Measurements from ENCODE around the gene SLCO1B1. TPM values are rescaled to one million over a fixed set of nuclear protein-coding genes. Genes with fewer than 3 reads are reported as not detected.

SLCO1B1 gene
- total RNA-seq, 1 donor from 2014 or later: not detected

GRCh38 chr12:21221778-21222177 is 90.8 kb downstream of the SLCO1B1 start:
- Histone ChIP-seq H3K4me1 (no peaks in the 10 kb centered on the region), H3K36me3 (no peaks in the 10 kb centered on the region)
- intact Hi-C loops (cut with micrococcal nuclease): no loop called here

DNA sequence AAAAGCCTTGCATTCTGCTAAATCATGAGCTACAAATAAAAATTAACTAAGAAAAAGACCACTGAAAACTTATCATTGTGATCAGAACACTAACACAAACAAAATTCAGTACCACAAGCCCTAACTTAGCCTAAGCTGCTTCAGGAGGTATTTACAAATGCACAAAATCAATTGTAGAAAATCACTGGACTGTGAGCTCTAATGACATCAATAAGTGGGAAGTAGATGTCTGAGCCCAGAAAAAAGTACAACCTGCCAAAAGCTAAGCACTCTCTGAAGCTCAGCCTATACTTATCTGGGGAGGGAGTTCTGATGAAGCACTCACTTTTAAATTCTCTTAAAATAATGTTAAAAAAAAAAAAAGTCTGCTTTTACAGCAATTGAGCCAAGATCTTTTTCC is 92.9 kb downstream of the SLCO1B1 start:
- Histone ChIP-seq H3K27me3 (ENCODE audit: low read depth) (no peaks in the 10 kb centered on the region), H3K27ac (replicated peaks) (no peak overlapping the region), H3K9me3 (replicated peaks) (no peaks in the 10 kb centered on the region), H3K4me1 (no peaks in the 10 kb centered on the region), H3K4me3 (no peak overlapping the region), H3K36me3 (no peaks in the 10 kb centered on the region)
- no peak for TF ChIP-seq CTCF (IDR thresholded peaks at IDR 0.05; ENCODE audit: borderline replicate concordance)
- DNase-seq: no peak
- intact Hi-C loops (cut with micrococcal nuclease): no loop called here

More at GRCh38 chr12:21221778-21222177, 90.8 kb downstream of the SLCO1B1 start:
- no peak for TF ChIP-seq CTCF (IDR thresholded peaks at IDR 0.05; ENCODE audit: borderline replicate concordance)
- Histone ChIP-seq H3K27ac (replicated peaks) (no peak overlapping the region), H3K4me3 (no peak overlapping the region), H3K9me3 (replicated peaks) (no peaks in the 10 kb centered on the region), H3K27me3 (ENCODE audit: low read depth) (no peaks in the 10 kb centered on the region)
- DNase-seq: no peak

GRCh38 chr12:21234395-21234794 is 103.4 kb downstream of the SLCO1B1 start:
- no peak overlapping the region for H3K4me3 ChIP-seq
- H3K27me3 ChIP-seq (ENCODE audit: low read depth): no peaks in the 10 kb centered on the region
- intact Hi-C loops (cut with micrococcal nuclease): no loop called here
- no peak overlapping the region for H3K27ac ChIP-seq (replicated peaks)
- H3K36me3 ChIP-seq: no peaks in the 10 kb centered on the region
- H3K4me1 ChIP-seq: no peaks in the 10 kb centered on the region
- H3K9me3 ChIP-seq (replicated peaks): peaks cover 4% of the 10 kb centered on the region
- no peak for DNase-seq
- TF ChIP-seq CTCF (IDR thresholded peaks at IDR 0.05; ENCODE audit: borderline replicate concordance): no peak

DNA sequence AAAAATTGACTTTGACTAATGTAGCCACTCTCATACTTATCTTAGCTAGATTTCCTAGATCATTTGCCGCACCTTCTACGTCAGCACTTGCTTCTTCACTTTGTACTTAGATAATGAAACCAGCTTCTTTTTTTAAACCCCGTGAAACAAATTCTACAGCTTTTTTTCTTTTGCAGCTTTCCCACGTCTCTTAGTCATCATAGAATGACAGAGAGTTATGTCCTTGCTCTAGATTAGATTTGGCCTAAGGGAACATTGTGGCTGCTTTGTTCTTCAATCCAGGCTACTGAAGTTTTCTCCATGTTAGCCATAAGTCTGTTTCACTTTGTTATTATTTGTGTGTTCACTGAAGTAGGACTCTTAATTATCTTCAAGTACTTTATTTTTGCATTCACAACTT is 108.9 kb downstream of the SLCO1B1 start:
- Histone ChIP-seq H3K27me3 (ENCODE audit: low read depth) (no peaks in the 10 kb centered on the region), H3K4me1 (no peaks in the 10 kb centered on the region), H3K9me3 (replicated peaks) (peaks cover 7% of the 10 kb centered on the region), H3K36me3 (no peaks in the 10 kb centered on the region), H3K4me3 (no peak overlapping the region), H3K27ac (replicated peaks) (no peak overlapping the region)
- intact Hi-C loops (cut with micrococcal nuclease): no loop called here
- no peak for TF ChIP-seq CTCF (IDR thresholded peaks at IDR 0.05; ENCODE audit: borderline replicate concordance)
- DNase-seq: no peak

DNA sequence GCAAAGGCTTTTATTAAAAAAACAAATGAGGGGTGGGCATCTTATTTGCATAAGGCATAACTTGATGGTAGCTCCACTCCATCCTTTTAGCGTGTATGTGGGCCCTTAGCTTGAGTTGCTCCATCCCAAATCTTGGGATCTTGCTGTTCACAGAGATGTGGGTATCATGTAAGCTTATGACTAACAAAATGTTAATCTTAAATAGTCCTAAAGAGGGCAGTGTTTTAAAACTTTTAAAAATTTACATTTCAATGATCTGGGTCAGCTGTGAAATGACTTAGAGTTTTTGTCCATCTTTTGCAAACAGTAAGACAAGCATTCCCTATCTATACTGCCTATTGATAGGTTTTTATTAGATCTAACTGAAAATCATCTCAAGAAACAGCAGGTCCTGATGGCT is 117.7 kb downstream of the SLCO1B1 start:
- no peak overlapping the region for H3K4me3 ChIP-seq
- intact Hi-C loops (cut with micrococcal nuclease): no loop called here

More for the DNA sequence above, 117.7 kb downstream of the SLCO1B1 start:
- Histone ChIP-seq H3K9me3 (replicated peaks) (no peaks in the 10 kb centered on the region), H3K27me3 (ENCODE audit: low read depth) (no peaks in the 10 kb centered on the region), H3K27ac (replicated peaks) (no peak overlapping the region), H3K4me1 (peaks cover 6% of the 10 kb centered on the region), H3K36me3 (no peaks in the 10 kb centered on the region)
- TF ChIP-seq CTCF (IDR thresholded peaks at IDR 0.05; ENCODE audit: borderline replicate concordance): no peak
- DNase-seq: no peak
